Endothelial cell (in vitro differentiated cells): ENCODE results near the gene TRIOBP. TPM values are rescaled to one million over a fixed set of nuclear protein-coding genes. Genes with fewer than 3 reads are reported as not detected.

ENCODE experiments used
- DNase-seq: peaks from one replicate; pipeline ENCODE4 v3.0.0; 2021; ENCODE audit warnings: low spot score
- H3K27ac Mint-ChIP-seq: one replicate; pipeline ENCODE4 v1.8.0; 2021; ENCODE audit warnings: mixed read lengths, inconsistent platforms; ENCODE audit not compliant: unreplicated experiment
- H3K27me3 Mint-ChIP-seq: one replicate; pipeline ENCODE4 v1.8.0; 2021; ENCODE audit warnings: mild to moderate bottlenecking, moderate library complexity, mixed read lengths, inconsistent platforms; ENCODE audit not compliant: unreplicated experiment
- H3K36me3 Mint-ChIP-seq: one replicate; pipeline ENCODE4 v1.8.0; 2021; ENCODE audit warnings: mild to moderate bottlenecking, low read depth, mixed read lengths, inconsistent platforms; ENCODE audit not compliant: unreplicated experiment
- H3K4me1 Mint-ChIP-seq: one replicate; pipeline ENCODE4 v1.8.0; 2021; ENCODE audit warnings: mild to moderate bottlenecking, mixed read lengths, inconsistent platforms; ENCODE audit not compliant: unreplicated experiment
- H3K4me3 Mint-ChIP-seq: one replicate; pipeline ENCODE4 v1.8.0; 2021; ENCODE audit warnings: mild to moderate bottlenecking, mixed read lengths, inconsistent platforms; ENCODE audit not compliant: unreplicated experiment
- H3K9me3 Mint-ChIP-seq: one replicate; pipeline ENCODE4 v1.8.0; 2021; ENCODE audit warnings: mixed read lengths, inconsistent platforms; ENCODE audit not compliant: unreplicated experiment
- CTCF ChIP-seq: fragments of 200-600 bp; sonication (generic); IDR thresholded peaks from one replicate; pipeline ENCODE4 v1.5.0; 2021; ENCODE audit warnings: antibody characterized with exemption; ENCODE audit not compliant: unreplicated experiment
- total RNA-seq: library from RNA; stranded (reverse); fragmentation: NEBNext Ultra II Directional; extraction: Animal tissue kit (Norgen Biotek cat#: 25700); gene quantifications from one replicate; pipeline ENCODE4 v1.2.1, GENCODE V29; 2021; ENCODE audit not compliant: unreplicated experiment

Gene TRIOBP
- total RNA-seq, 1 donor from 2014 or later = 110 TPM

GRCh38 chr22:37726241-37726887, 29.5 kb downstream of the TRIOBP start:
- Mint-ChIP-seq H3K27ac (no peak overlapping the region), H3K36me3 (peaks cover 23% of the 10 kb centered on the region), H3K27me3 (peaks cover 9% of the 10 kb centered on the region), H3K9me3 (no peaks in the 10 kb centered on the region), H3K4me3 (no peak overlapping the region), H3K4me1 (no peaks in the 10 kb centered on the region)
- no peak for TF ChIP-seq CTCF
- DNase-seq = no peak

GRCh38 chr22:37728620-37729019, 31.8 kb downstream of the TRIOBP start:
- no peak for TF ChIP-seq CTCF
- Mint-ChIP-seq H3K4me3 (no peak overlapping the region), H3K4me1 (no peaks in the 10 kb centered on the region), H3K27me3 (peaks cover 12% of the 10 kb centered on the region), H3K9me3 (no peaks in the 10 kb centered on the region), H3K27ac (no peak overlapping the region), H3K36me3 (peaks cover 15% of the 10 kb centered on the region)
- no peak for DNase-seq

- Mint-ChIP-seq H3K27ac (no peak overlapping the region), H3K36me3 (no peaks in the 10 kb centered on the region), H3K27me3 (peaks cover 4% of the 10 kb centered on the region), H3K4me3 (no peak overlapping the region), H3K9me3 (no peaks in the 10 kb centered on the region), H3K4me1 (no peaks in the 10 kb centered on the region)
- TF ChIP-seq CTCF = no peak
- DNase-seq = no peak
Measured at GRCh38 chr22:37731804-37732471, 35.1 kb downstream of the TRIOBP start.

- H3K9me3 Mint-ChIP-seq = no peaks in the 10 kb centered on the region
- H3K27me3 Mint-ChIP-seq = peaks cover 4% of the 10 kb centered on the region
- TF ChIP-seq CTCF = no peak
Measured at GRCh38 chr22:37732699-37733607, 36.1 kb downstream of the TRIOBP start.

More at GRCh38 chr22:37732699-37733607, 36.1 kb downstream of the TRIOBP start:
- Mint-ChIP-seq H3K36me3 (peaks cover under 1% of the 10 kb centered on the region), H3K27ac (no peak overlapping the region), H3K4me3 (no peak overlapping the region), H3K4me1 (no peaks in the 10 kb centered on the region)
- DNase-seq = no peak
